ENCODE measurements around the gene MACROD1. TPM values are rescaled to one million over a fixed set of nuclear protein-coding genes. Genes with fewer than 3 reads are reported as not detected.
A peak's percentile ranks its signal among the peaks of the same experiment; 100 is the strongest.

MACROD1 gene
- polyA plus RNA-seq, 1 experiment, result 8.1 TPM

- POLR2A ChIA-PET, result no interaction called here
These were observed 42.2 kb downstream of the MACROD1 start for GRCh38 chr11:64123679-64124078.

GRCh38 chr11:64122411-64123410 lies 43.2 kb downstream of the MACROD1 start:
- H3K27ac ChIP-seq (ENCODE audit: low read depth, low read length), result peak overlapping the region; percentile 95
- DNase-seq (ENCODE audit: low read depth, low spot score), result no peak
- no peak overlapping the region for H3K4me3 ChIP-seq (ENCODE audit: low read depth, low read length)
- H3K27me3 ChIP-seq (ENCODE audit: control insufficient read depth, insufficient read depth, low read length), result peaks cover 18% of the 10 kb centered on the region
- peaks cover 1% of the 10 kb centered on the region; the same call in 1 of the 2 replicates for H3K9me3 ChIP-seq (ENCODE audit: control insufficient read depth, insufficient read depth, low read length)
- POLR2A ChIA-PET, result interaction anchor here (0.7 to 0.9 kb wide), 3 partner anchors 20 to 122 kb away, joined by 4 to 7 read pairs (median 4); no protein-coding TSS in a partner anchor
- TF ChIP-seq CTCF (IDR thresholded peaks at IDR 0.05; ENCODE audit: low read depth, low read length), result no peak
- CTCF ChIA-PET, result interaction anchor here (1.4 to 1.5 kb wide), 2 partner anchors 27 to 122 kb away, joined by 3 to 4 read pairs; no protein-coding TSS in a partner anchor

More at GRCh38 chr11:64123679-64124078, 42.2 kb downstream of the MACROD1 start:
- Histone ChIP-seq H3K27me3 (ENCODE audit: control insufficient read depth, insufficient read depth, low read length) (peaks cover 16% of the 10 kb centered on the region), H3K4me3 (ENCODE audit: low read depth, low read length) (no peak overlapping the region), H3K27ac (ENCODE audit: low read depth, low read length) (no peak overlapping the region), H3K9me3 (ENCODE audit: control insufficient read depth, insufficient read depth, low read length) (no peaks in the 10 kb centered on the region; the same call in 1 of the 2 replicates)
- no peak for DNase-seq (ENCODE audit: low read depth, low spot score)
- CTCF ChIA-PET, result no interaction called here
- no peak for TF ChIP-seq CTCF (IDR thresholded peaks at IDR 0.05; ENCODE audit: low read depth, low read length)

- Histone ChIP-seq H3K27ac (ENCODE audit: low read depth, low read length) (peak overlapping the region; percentile 95), H3K27me3 (ENCODE audit: control insufficient read depth, insufficient read depth, low read length) (peaks cover 16% of the 10 kb centered on the region), H3K9me3 (ENCODE audit: control insufficient read depth, insufficient read depth, low read length) (peaks cover 9% of the 10 kb centered on the region; the same call in 1 of the 2 replicates), H3K4me3 (ENCODE audit: low read depth, low read length) (no peak overlapping the region)
- CTCF ChIA-PET, result interaction anchor here (1.4 to 1.5 kb wide), 2 partner anchors 27 to 121 kb away, joined by 3 to 4 read pairs; no protein-coding TSS in a partner anchor
- DNase-seq (ENCODE audit: low read depth, low spot score), result peak; percentile 76
- no peak for TF ChIP-seq CTCF (IDR thresholded peaks at IDR 0.05; ENCODE audit: low read depth, low read length)
- POLR2A ChIA-PET, result interaction anchor here (0.5 to 1.2 kb wide), 5 partner anchors 21 to 121 kb away, joined by 3 to 9 read pairs (median 4); partner anchors contain the start of gene STIP1
These were observed 44.1 kb downstream of the MACROD1 start for GRCh38 chr11:64121663-64122410.

GRCh38 chr11:64120951-64121569 lies 44.9 kb downstream of the MACROD1 start:
- POLR2A ChIA-PET, result interaction anchor here (0.6 to 1.2 kb wide), 2 partner anchors 11 to 64 kb away, joined by 3 to 9 read pairs; partner anchors contain the start of gene STIP1
- peak overlapping the region; percentile 95 for H3K27ac ChIP-seq (ENCODE audit: low read depth, low read length)
- H3K4me3 ChIP-seq (ENCODE audit: low read depth, low read length), result no peak overlapping the region
- peaks cover 17% of the 10 kb centered on the region; the same call in 1 of the 2 replicates for H3K9me3 ChIP-seq (ENCODE audit: control insufficient read depth, insufficient read depth, low read length)
- H3K27me3 ChIP-seq (ENCODE audit: control insufficient read depth, insufficient read depth, low read length), result peaks cover 16% of the 10 kb centered on the region
- CTCF ChIA-PET, result interaction anchor here (0.6 kb wide), 1 partner anchor 80 kb away, joined by 8 read pairs; no protein-coding TSS in a partner anchor
- DNase-seq (ENCODE audit: low read depth, low spot score), result no peak
- no peak for TF ChIP-seq CTCF (IDR thresholded peaks at IDR 0.05; ENCODE audit: low read depth, low read length)

All from AG04450 (cell line).